ENCODE data around the gene ZBTB5.

Gene ZBTB5

DNA sequence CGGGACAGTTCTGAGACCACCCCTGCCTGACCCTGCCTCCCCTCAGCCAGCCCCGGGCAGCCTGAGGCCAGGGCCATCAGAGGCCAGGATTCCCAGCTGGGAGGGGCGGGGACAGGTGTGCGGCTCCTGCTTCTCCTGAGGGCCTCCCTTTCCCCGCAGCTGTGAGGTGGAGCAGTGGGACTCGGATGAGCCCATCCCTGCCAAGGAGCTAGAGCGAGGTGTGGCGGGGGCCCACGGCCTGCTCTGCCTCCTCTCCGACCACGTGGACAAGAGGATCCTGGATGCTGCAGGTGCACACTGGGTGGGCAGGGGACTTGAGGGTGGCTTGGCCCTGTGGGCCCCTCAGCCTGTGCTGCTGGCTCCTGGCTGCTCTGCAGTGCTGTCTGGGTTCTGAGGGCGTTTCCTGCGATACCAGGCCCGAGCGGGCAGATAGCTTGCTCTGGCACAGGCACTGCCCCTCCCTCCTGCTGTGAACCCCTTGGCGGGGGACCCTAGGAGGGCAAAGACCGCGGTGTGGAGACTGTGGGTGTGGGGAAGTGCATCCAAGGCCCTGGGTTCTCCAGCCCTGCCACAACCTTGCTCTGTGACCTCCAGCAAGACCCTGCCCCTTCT is 40.5 kb downstream of the ZBTB5 start:
- Histone ChIP-seq H3K9me3 (ENCODE audit: severe bottlenecking) (no peaks in the 10 kb centered on the region), H3K4me3 (ENCODE audit: low read depth, low read length) (no peak overlapping the region), H3K36me3 (peaks cover 54% of the 10 kb centered on the region), H3K27me3 (ENCODE audit: insufficient read depth, low read depth, severe bottlenecking) (no peaks in the 10 kb centered on the region), H3K27ac (no peak overlapping the region)
- TF ChIP-seq, protein P1, sequence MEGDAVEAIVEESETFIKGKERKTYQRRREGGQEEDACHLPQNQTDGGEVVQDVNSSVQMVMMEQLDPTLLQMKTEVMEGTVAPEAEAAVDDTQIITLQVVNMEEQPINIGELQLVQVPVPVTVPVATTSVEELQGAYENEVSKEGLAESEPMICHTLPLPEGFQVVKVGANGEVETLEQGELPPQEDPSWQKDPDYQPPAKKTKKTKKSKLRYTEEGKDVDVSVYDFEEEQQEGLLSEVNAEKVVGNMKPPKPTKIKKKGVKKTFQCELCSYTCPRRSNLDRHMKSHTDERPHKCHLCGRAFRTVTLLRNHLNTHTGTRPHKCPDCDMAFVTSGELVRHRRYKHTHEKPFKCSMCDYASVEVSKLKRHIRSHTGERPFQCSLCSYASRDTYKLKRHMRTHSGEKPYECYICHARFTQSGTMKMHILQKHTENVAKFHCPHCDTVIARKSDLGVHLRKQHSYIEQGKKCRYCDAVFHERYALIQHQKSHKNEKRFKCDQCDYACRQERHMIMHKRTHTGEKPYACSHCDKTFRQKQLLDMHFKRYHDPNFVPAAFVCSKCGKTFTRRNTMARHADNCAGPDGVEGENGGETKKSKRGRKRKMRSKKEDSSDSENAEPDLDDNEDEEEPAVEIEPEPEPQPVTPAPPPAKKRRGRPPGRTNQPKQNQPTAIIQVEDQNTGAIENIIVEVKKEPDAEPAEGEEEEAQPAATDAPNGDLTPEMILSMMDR (IDR thresholded peaks at IDR 0.05; ENCODE audit: low read depth, low read length) = no peak
- no peak for DNase-seq

DNA sequence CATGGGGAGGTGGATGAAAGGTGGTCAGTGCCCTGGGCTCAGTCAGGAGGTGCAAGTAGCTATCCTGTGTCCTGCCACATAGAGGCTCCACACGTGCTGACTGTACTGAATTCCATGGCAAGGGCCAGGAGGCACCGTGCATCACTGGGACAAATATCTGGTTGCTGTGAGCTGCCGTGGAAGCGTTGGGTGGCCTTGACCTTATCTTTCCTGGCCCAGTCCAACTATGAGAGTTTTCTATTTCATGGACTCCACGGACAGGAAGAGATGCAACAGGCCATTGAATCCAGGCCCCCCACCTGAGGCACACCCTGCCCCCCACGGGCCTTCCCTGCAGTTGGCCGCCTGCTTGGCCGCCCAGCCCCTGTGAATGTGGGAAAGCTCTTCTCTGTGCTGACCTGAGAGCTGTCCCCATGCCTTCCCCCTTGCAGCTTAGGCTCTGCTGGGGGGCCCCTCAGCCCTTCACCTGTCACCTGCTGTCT is 41.0 kb downstream of the ZBTB5 start:
- H3K4me3 ChIP-seq (ENCODE audit: low read depth, low read length) = no peak overlapping the region
- TF ChIP-seq, protein P1 (IDR thresholded peaks at IDR 0.05; ENCODE audit: low read depth, low read length) = no peak
- H3K9me3 ChIP-seq (ENCODE audit: severe bottlenecking) = no peaks in the 10 kb centered on the region
- no peak overlapping the region for H3K27ac ChIP-seq
- DNase-seq = no peak
- peaks cover 50% of the 10 kb centered on the region for H3K36me3 ChIP-seq
- no peaks in the 10 kb centered on the region for H3K27me3 ChIP-seq (ENCODE audit: insufficient read depth, low read depth, severe bottlenecking)

DNA sequence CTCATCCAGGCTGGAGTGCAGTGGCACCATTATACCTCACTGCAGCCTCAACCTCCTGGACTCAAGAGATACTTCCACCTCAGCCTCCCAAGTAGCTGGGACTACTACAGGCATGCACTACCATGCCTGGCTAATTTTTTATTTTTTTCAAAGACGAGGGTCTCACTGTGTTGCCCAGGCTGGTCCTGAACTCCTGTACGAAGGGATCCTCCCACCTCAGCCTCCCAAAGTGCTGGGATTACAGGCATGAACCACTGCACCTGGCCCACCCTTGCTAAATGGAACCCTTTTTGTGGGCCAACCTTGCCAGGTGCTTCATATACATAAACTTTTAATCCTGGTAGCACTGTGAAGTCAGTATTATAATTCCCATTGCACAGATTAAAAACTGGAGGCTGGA is 41.7 kb downstream of the ZBTB5 start:
- Histone ChIP-seq H3K9me3 (ENCODE audit: severe bottlenecking) (no peaks in the 10 kb centered on the region), H3K27me3 (ENCODE audit: insufficient read depth, low read depth, severe bottlenecking) (no peaks in the 10 kb centered on the region), H3K36me3 (peaks cover 42% of the 10 kb centered on the region), H3K27ac (no peak overlapping the region), H3K4me3 (ENCODE audit: low read depth, low read length) (peak overlapping the region; percentile 98)
- TF ChIP-seq, protein P1 (IDR thresholded peaks at IDR 0.05; ENCODE audit: low read depth, low read length) = no peak
- DNase-seq = no peak

DNA sequence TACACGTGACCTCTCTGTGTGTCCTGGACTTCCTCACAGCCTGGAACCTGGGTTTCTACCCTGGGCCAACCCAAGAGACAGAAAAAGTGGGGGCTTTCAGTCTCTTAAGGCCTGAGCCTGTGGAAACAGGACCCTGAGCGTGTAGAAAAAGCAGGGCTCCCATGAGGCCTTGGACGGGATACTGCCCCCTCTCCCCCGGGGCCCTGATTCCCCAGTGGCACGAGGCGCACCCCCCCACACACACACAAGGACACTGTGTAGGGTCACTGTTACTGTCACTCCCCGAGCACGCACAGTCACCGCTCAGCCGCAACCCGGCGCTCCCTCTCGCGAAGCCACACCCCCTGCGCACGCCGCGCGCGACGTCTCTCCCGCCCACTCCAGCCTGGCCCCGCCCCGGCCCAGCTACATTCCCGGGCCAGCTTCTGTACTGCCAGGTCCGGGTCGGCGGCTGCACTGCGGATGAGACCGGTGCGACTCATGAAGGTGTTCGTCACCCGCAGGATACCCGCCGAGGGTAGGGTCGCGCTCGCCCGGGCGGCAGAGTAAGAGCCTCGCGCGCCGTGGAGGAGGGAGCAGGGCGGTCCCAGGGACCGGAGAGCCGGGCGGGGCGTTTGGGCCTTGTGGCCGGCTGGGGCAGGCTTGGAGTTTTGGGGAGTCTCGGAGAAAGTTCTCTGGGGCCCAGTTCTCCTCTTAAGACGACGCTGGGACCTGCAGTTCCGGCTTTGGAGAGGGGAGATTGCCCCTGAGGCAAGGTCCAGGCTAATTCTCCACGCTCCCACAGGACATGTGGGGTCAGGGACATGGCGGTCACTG is 42.8 kb downstream of the ZBTB5 start, which contains the start of gene GRHPR:
Gene GRHPR (plus strand): TSS at position 408 of the 816 bp plus-strand sequence. CDS start 55 bp downstream, at position 463.
- peak; percentile 92 for DNase-seq
- Histone ChIP-seq H3K27ac (peak within 1 kb of the TSS; percentile 88), H3K9me3 (ENCODE audit: severe bottlenecking) (no peaks in the 10 kb centered on the region), H3K27me3 (ENCODE audit: insufficient read depth, low read depth, severe bottlenecking) (no peaks in the 10 kb centered on the region), H3K36me3 (peaks cover 35% of the 10 kb centered on the region), H3K4me3 (ENCODE audit: low read depth, low read length) (peak within 1 kb of the TSS; percentile 98)
- TF ChIP-seq, protein P1 (IDR thresholded peaks at IDR 0.05; ENCODE audit: low read depth, low read length) = no peak

DNA sequence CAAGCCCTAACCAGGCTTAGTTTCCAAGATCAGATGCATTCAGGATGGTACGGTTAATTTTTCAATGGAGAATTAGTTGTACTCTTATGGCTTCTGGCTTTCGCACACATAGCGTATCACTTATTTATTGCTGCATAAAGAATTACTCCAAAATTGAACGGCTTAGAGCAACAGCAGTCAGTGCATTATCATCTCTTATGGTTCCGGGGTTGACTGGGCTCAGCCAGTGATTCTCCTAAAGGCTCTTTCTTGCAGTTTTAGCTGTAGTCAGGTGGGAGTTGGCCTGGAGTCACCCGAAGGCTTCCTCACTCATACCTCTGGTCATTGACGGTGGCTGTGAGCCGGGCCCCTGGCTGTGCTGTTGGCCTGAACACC is 43.3 kb downstream of the ZBTB5 start:
- DNase-seq = no peak
- H3K27me3 ChIP-seq (ENCODE audit: insufficient read depth, low read depth, severe bottlenecking) = no peaks in the 10 kb centered on the region

More for the DNA sequence above, 43.3 kb downstream of the ZBTB5 start:
- TF ChIP-seq, protein P1 (IDR thresholded peaks at IDR 0.05; ENCODE audit: low read depth, low read length) = no peak
- Histone ChIP-seq H3K9me3 (ENCODE audit: severe bottlenecking) (no peaks in the 10 kb centered on the region), H3K27ac (peak overlapping the region; percentile 88), H3K36me3 (peaks cover 29% of the 10 kb centered on the region), H3K4me3 (ENCODE audit: low read depth, low read length) (peak overlapping the region; percentile 98)
